ENCODE measurements around the gene CLK3. TPM values are rescaled to one million over a fixed set of nuclear protein-coding genes. Genes with fewer than 3 reads are reported as not detected.

The CLK3 gene
- polyA plus RNA-seq, 4 donors: 61.0 to 84.1 (median 70.9) TPM

- DNase-seq (ENCODE audit: low read depth in 4 of 4, low spot score in 3 of 4): no peak
These were observed 52.3 kb downstream of the CLK3 start for GRCh38 chr15:74667975-74668374.

- DNase-seq (ENCODE audit: low read depth in 4 of 4, low spot score in 3 of 4): no peak
These were observed 54.0 kb downstream of the CLK3 start for GRCh38 chr15:74669627-74670026.

- no peak for DNase-seq (ENCODE audit: low read depth in 4 of 4, low spot score in 3 of 4)
These were observed 58.5 kb downstream of the CLK3 start for GRCh38 chr15:74674161-74674560.

GRCh38 chr15:74676801-74677200, 61.2 kb downstream of the CLK3 start:
- no peak for DNase-seq (ENCODE audit: low read depth in 4 of 4, low spot score in 3 of 4)

Other genes starting within 250 kb of the CLK3 start
- gene CYP11A1, start 248.2 kb upstream of the CLK3 start, polyA plus RNA-seq (ENCODE audit: insufficient read length in 4 of 4): 1 to 10 TPM; 1.1 to 6.0 (median 1.9) TPM
- gene SEMA7A, start 181.9 kb upstream of the CLK3 start, polyA plus RNA-seq (ENCODE audit: insufficient read length in 4 of 4): 10 to 100 TPM in 1 of 4 donors, 1 to 10 TPM in 3; 5.9 to 16.8 (median 6.7) TPM
- gene UBL7, start 154.7 kb upstream of the CLK3 start, polyA plus RNA-seq (ENCODE audit: insufficient read length in 4 of 4): 10 to 100 TPM; 49.3 to 67.7 (median 63.1) TPM
- gene ARID3B, start 74.6 kb upstream of the CLK3 start, polyA plus RNA-seq (ENCODE audit: insufficient read length in 4 of 4): 10 to 100 TPM in 3 of 4 donors, 1 to 10 TPM in 1; 5.2 to 17.1 (median 14.9) TPM
- 10 to 100 TPM; 35.8 to 42.9 (median 39.8) TPM for gene EDC3, start 80.2 kb downstream of the CLK3 start, polyA plus RNA-seq (ENCODE audit: insufficient read length in 4 of 4)
- not detected for gene CYP1A1, start 109.7 kb downstream of the CLK3 start, polyA plus RNA-seq (ENCODE audit: insufficient read length in 4 of 4)
- under 1 TPM; 0.06 to 0.20 (median 0.13) TPM for gene CYP1A2, start 133.0 kb downstream of the CLK3 start, polyA plus RNA-seq (ENCODE audit: insufficient read length in 4 of 4)
- 10 to 100 TPM; 34.6 to 52.8 (median 43.5) TPM for gene CSK, start 166.2 kb downstream of the CLK3 start, polyA plus RNA-seq (ENCODE audit: insufficient read length in 4 of 4)
- not detected for gene LMAN1L, start 197.0 kb downstream of the CLK3 start, polyA plus RNA-seq (ENCODE audit: insufficient read length in 4 of 4)
- gene CPLX3, start 210.8 kb downstream of the CLK3 start, polyA plus RNA-seq (ENCODE audit: insufficient read length in 4 of 4): not detected
- gene ULK3, start 227.3 kb downstream of the CLK3 start, polyA plus RNA-seq (ENCODE audit: insufficient read length in 4 of 4): 10 to 100 TPM; 29.3 to 35.1 (median 30.0) TPM

All from left renal pelvis (tissue), 4 donors.